ENCODE results near the gene RETREG1. TPM values are rescaled to one million over a fixed set of nuclear protein-coding genes. Genes with fewer than 3 reads are reported as not detected.

The RETREG1 gene
- polyA plus RNA-seq, 3 donors, result 37.2 to 50.2 (median 38.7) TPM

- DNase-seq, result no peak
Measured at GRCh38 chr5:16589658-16590057, 27.1 kb downstream of the RETREG1 start.

GRCh38 chr5:16588434-16589214 lies 28.2 kb downstream of the RETREG1 start:
- no peak for DNase-seq

- no peak for DNase-seq
Measured at GRCh38 chr5:16586556-16586955, 30.2 kb downstream of the RETREG1 start.

- DNase-seq, result no peak
Measured at GRCh38 chr5:16585041-16585667, 31.6 kb downstream of the RETREG1 start.

- no peak for DNase-seq
Measured at GRCh38 chr5:16582081-16582480, 34.7 kb downstream of the RETREG1 start.

GRCh38 chr5:16580382-16580781 lies 36.4 kb downstream of the RETREG1 start:
- DNase-seq, result no peak

- DNase-seq, result no peak
Measured at GRCh38 chr5:16579142-16579847, 37.5 kb downstream of the RETREG1 start.

GRCh38 chr5:16578474-16578883 lies 38.3 kb downstream of the RETREG1 start:
- DNase-seq, result no peak

GRCh38 chr5:16577677-16578076 lies 39.1 kb downstream of the RETREG1 start:
- DNase-seq, result no peak

GRCh38 chr5:16574789-16575721 lies 41.7 kb downstream of the RETREG1 start:
- no peak for DNase-seq

GRCh38 chr5:16573401-16573800 lies 43.4 kb downstream of the RETREG1 start:
- DNase-seq, result no peak

- no peak for DNase-seq
Measured at GRCh38 chr5:16572289-16573015, 44.3 kb downstream of the RETREG1 start.

GRCh38 chr5:16571016-16571415 lies 45.8 kb downstream of the RETREG1 start:
- DNase-seq, result no peak

GRCh38 chr5:16570121-16570815 lies 46.5 kb downstream of the RETREG1 start:
- no peak for DNase-seq

GRCh38 chr5:16568875-16569580 lies 47.8 kb downstream of the RETREG1 start:
- no peak for DNase-seq

- DNase-seq, result no peak
Measured at GRCh38 chr5:16567365-16567764, 49.4 kb downstream of the RETREG1 start.

GRCh38 chr5:16565118-16565517 lies 51.7 kb downstream of the RETREG1 start:
- no peak for DNase-seq

- no peak for DNase-seq
Measured at GRCh38 chr5:16564248-16564867, 52.4 kb downstream of the RETREG1 start.

- DNase-seq, result no peak
Measured at GRCh38 chr5:16563686-16564085, 53.1 kb downstream of the RETREG1 start.

Measured in renal pelvis (tissue), 4 donors.